ENCODE measurements around the gene OR2T1. TPM values are rescaled to one million over a fixed set of nuclear protein-coding genes. Genes with fewer than 3 reads are reported as not detected.

The OR2T1 gene
- total RNA-seq, 1 donor from 2014 or later, result not detected

GRCh38 chr1:248373761-248374160 is 29.1 kb upstream of the OR2T1 start:
- H3K4me3 ChIP-seq, result no peak overlapping the region
- no peak overlapping the region for H3K27ac ChIP-seq
- intact Hi-C loops (cut with DNase I), result no loop called here
- TF ChIP-seq CTCF (IDR thresholded peaks at IDR 0.05), result no peak
- TF ChIP-seq POLR2A (IDR thresholded peaks at IDR 0.05), result no peak
- TF ChIP-seq POLR2AphosphoS5 (IDR thresholded peaks at IDR 0.05; ENCODE audit: insufficient read depth in 1 of 2, low read depth in 1 of 2), result no peak
- no peaks in the 10 kb centered on the region for H3K9me3 ChIP-seq
- DNase-seq (ENCODE audit: extremely low spot score in 2 of 2), result no peak
- no peaks in the 10 kb centered on the region for H3K27me3 ChIP-seq
- H3K4me1 ChIP-seq, result no peaks in the 10 kb centered on the region
- no peaks in the 10 kb centered on the region for H3K36me3 ChIP-seq

GRCh38 chr1:248375446-248375845 is 27.4 kb upstream of the OR2T1 start, which contains the start of gene OR2T6:
Gene OR2T6, plus strand, starts transcription at chr1:248375746. Its CDS starts 11,863 bp downstream, at chr1:248387609.
- no peaks in the 10 kb centered on the region for H3K4me1 ChIP-seq
- DNase-seq (ENCODE audit: extremely low spot score in 2 of 2), result no peak
- H3K27me3 ChIP-seq, result no peaks in the 10 kb centered on the region
- intact Hi-C loops (cut with DNase I), result no loop called here
- H3K9me3 ChIP-seq, result no peaks in the 10 kb centered on the region
- TF ChIP-seq POLR2A (IDR thresholded peaks at IDR 0.05), result no peak
- no peak for TF ChIP-seq CTCF (IDR thresholded peaks at IDR 0.05)
- no peak for TF ChIP-seq POLR2AphosphoS5 (IDR thresholded peaks at IDR 0.05; ENCODE audit: insufficient read depth in 1 of 2, low read depth in 1 of 2)
- no peak within 1 kb of the TSS for H3K27ac ChIP-seq
- no peak within 1 kb of the TSS for H3K4me3 ChIP-seq
- no peaks in the 10 kb centered on the region for H3K36me3 ChIP-seq

GRCh38 chr1:248376916-248377315 is 25.9 kb upstream of the OR2T1 start:
- DNase-seq (ENCODE audit: extremely low spot score in 2 of 2), result no peak
- H3K36me3 ChIP-seq, result no peaks in the 10 kb centered on the region
- H3K4me1 ChIP-seq, result no peaks in the 10 kb centered on the region
- H3K9me3 ChIP-seq, result no peaks in the 10 kb centered on the region
- intact Hi-C loops (cut with DNase I), result no loop called here
- H3K27ac ChIP-seq, result no peak overlapping the region
- TF ChIP-seq POLR2A (IDR thresholded peaks at IDR 0.05) (no peak), POLR2AphosphoS5 (IDR thresholded peaks at IDR 0.05; ENCODE audit: insufficient read depth in 1 of 2, low read depth in 1 of 2) (no peak), CTCF (IDR thresholded peaks at IDR 0.05) (no peak)
- H3K4me3 ChIP-seq, result no peak overlapping the region
- H3K27me3 ChIP-seq, result no peaks in the 10 kb centered on the region

GRCh38 chr1:248380854-248381253 is 22.0 kb upstream of the OR2T1 start:
- no peak for DNase-seq (ENCODE audit: extremely low spot score in 2 of 2)
- Histone ChIP-seq H3K4me1 (no peaks in the 10 kb centered on the region), H3K27ac (no peak overlapping the region), H3K27me3 (no peaks in the 10 kb centered on the region), H3K4me3 (no peak overlapping the region), H3K9me3 (no peaks in the 10 kb centered on the region), H3K36me3 (no peaks in the 10 kb centered on the region)
- intact Hi-C loops (cut with DNase I), result no loop called here
- TF ChIP-seq POLR2A (IDR thresholded peaks at IDR 0.05) (no peak), CTCF (IDR thresholded peaks at IDR 0.05) (no peak), POLR2AphosphoS5 (IDR thresholded peaks at IDR 0.05; ENCODE audit: insufficient read depth in 1 of 2, low read depth in 1 of 2) (no peak)

GRCh38 chr1:248388426-248388825 is 14.4 kb upstream of the OR2T1 start:
- H3K27ac ChIP-seq, result no peak overlapping the region
- H3K9me3 ChIP-seq, result no peaks in the 10 kb centered on the region
- no peaks in the 10 kb centered on the region for H3K4me1 ChIP-seq
- no peak overlapping the region for H3K4me3 ChIP-seq
- intact Hi-C loops (cut with DNase I), result no loop called here
- H3K27me3 ChIP-seq, result no peaks in the 10 kb centered on the region
- TF ChIP-seq POLR2A (IDR thresholded peaks at IDR 0.05) (no peak), CTCF (IDR thresholded peaks at IDR 0.05) (no peak), POLR2AphosphoS5 (IDR thresholded peaks at IDR 0.05; ENCODE audit: insufficient read depth in 1 of 2, low read depth in 1 of 2) (no peak)
- no peaks in the 10 kb centered on the region for H3K36me3 ChIP-seq
- no peak for DNase-seq (ENCODE audit: extremely low spot score in 2 of 2)
